ENCODE data around the gene ARHGAP35.
A peak's percentile ranks its signal among the peaks of the same experiment; 100 is the strongest.
"Not testable (repeated sequence)": the region's sequence is repeated elsewhere in the genome, so short reads cannot be mapped to it uniquely, and the experiment has no call there.

The ARHGAP35 gene

DNA sequence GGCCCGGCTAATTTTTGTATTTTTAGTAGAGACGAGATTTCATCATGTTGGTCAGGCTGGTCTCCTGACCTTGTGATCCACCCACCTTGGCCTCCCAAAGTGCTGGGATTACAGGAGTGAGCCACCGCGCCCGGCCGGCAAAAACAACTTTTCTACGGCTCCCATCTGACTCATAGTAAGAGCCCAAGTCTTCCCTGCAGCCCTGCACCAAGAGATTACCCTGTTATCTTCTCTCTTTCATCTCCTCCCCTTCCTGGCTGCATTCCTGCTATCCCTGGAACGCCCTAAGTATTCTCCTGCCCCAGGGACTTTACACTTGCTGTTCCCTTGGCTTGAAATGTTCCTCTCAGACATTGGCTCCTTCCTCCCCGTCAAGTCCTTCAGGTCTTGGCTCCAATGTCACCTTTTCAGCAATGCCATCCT is 16.7 kb upstream of the ARHGAP35 start:
- DNase-seq: no peak

DNA sequence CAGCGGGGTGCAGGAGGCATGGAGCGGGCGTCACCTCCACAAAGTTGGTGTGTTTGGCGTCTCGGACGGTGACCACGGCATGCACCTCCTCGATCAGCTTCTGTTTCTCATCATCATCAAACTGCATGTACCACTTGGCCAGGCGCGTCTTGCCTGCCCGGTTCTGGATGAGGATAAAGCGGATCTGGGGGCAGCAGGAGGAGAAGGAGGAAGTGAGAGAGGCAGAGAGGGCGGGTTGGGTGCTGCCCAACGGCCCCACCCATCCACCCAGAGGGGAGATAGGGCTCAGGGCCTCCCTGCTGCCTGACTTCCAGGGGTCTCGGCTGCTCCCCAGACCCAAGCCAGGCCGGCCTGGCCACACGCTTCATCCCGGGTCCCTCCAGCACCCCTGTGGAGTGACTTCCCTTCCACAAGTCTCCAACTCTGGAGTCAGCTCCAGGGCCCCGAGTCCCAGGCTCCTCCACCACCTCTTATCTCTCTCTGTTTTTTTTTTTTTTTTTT is 14.8 kb upstream of the ARHGAP35 start:
- no peak for DNase-seq

DNA sequence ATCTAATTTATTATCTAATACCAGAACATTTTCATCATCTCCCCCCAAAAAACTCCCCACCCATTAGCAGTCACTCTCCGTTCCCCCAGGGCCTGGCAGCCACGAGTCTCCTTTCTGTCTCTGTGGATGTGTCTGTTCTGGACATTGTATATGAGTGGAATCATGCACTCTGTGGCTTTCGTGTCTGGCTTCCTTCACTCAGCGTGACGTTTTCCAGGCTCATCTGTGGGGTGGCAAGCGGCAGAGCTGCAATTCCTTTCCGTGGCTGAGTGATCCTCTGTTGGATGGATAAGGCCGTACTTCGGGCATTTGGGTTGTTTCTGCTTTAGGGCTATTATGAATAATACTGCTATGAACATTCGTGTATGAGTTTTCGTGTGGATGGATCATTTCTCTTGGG is 13.3 kb upstream of the ARHGAP35 start:
- no peak for DNase-seq

DNA sequence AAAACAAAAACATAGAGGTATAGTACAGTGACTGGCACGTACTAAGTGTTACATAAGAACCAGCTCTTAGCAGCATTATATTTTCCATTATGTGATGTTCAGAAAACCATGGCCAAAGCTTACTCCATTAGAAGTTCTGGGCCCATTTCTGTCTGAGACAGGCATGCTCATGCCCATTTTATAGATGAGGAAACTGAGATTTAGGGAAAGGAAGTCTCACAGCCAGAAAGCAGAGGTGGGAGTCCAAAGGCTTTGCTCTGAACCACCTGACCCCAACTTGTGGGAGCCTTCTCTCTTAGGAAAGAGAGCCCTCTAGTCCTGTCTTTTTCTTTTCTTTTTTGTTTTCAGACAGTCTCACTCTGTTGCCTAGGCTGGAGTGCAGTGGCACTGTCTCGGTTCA is 12.4 kb upstream of the ARHGAP35 start:
- no peak for DNase-seq

DNA sequence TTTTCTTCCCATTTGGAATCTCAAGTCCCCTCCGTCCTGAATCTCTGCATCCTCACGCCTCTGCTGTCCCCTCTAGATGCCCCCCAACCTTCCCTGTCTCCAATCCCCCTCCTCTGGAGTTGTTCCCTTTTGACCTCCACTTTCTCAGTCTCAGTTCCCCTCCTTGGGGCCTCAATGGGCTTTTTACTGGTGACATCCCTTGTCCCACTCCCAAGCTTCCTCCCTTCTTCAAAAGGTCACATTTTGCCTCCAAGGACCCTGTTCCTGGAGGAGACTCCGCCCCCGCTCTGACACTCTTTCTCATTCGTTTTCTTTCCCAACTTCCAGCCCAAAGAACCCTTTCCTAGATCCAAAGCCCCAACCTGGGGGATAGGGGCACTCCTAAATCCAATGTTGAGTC is 11.2 kb upstream of the ARHGAP35 start:
- no peak for DNase-seq

DNA sequence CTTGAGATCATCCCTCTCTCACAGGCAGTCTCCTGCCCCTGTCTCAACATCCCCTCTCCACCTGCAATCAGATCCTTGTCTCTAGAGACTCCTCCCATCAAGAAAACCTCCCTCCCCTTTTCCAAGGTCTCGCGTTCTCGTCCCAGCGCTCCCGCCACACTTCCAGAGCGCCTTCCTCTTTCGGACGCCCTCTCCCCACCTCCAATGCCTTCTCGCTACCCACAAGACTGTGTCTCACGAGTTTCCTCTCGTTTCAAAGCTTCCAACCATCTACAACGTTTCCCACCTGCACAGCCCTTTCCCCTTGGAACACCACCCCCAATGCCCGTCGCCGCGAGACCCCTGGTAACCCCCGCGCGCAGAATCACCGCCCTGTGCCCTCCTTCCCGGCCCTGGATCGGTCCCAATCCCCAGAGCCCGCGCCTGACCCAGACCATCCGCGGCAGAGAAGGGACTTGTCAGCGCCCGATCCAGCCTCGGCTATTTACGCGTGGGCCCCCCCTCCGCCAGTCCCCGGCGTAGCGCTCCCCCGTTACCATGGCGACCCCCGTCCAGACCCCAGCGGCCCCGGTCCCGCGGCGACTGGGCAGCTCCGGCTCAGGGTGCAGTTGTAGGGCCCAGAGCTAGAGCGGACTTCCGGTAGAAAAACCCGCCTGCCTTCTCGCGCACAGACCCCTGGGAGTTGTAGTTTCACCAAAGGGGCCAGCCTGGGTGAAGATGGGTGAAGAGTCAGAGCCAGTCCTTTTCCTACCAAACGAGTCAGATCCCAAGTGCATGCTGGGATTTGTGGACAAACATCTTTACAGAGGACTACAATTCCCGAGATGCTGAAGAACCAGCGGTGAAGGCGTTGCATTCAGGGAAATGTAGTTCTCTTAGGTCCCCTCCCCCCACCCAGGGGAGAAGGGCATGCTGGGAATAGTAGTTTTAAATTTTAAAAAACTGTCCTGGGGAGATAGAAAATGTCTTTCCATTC is 10.3 kb upstream of the ARHGAP35 start, which contains the start of gene AP2S1:
TSS of gene AP2S1 (minus strand) at position 619 of the 976 bp plus-strand sequence. CDS start at position 539, 80 bp downstream.
- peak; percentile 99 for DNase-seq

DNA sequence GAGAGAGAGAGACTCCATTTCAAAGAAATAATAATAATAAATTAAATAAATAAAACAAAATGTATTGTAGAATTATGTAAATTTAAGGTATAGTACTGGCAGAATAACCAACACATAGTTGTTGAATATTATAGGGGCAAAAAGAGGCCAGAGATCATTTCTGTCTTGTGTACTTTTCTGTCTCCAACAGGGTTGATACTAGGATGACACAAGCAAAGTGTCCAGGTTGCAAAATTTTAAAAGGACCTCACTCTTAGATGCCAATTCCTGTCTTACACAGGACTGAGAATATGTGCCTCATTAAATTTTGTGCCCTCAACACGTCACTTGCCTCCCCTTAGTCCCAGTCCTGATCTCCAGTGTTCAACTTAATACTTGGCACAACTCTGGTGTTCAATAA is 8.0 kb upstream of the ARHGAP35 start:
- no peak for DNase-seq

DNA sequence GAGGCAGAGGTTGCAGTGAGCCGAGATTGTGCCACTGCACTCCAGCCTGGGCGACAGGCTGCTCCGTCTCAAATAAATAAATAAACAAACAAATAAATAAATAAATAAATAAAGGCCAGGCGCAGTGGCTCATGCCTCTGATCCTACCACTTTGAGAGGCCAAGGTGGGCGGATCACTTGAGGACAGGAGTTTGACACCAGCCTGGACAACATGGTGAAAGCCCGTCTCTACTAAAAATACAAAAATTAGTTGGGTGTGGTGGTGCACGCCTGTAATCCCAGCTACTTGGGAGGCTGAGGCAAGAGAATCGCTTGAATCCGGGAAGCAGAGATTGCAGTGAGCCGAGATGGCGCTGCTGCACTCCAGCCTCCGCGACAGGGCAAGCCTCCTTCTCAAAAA is 6.1 kb upstream of the ARHGAP35 start:
- DNase-seq: not testable (repeated sequence)

DNA sequence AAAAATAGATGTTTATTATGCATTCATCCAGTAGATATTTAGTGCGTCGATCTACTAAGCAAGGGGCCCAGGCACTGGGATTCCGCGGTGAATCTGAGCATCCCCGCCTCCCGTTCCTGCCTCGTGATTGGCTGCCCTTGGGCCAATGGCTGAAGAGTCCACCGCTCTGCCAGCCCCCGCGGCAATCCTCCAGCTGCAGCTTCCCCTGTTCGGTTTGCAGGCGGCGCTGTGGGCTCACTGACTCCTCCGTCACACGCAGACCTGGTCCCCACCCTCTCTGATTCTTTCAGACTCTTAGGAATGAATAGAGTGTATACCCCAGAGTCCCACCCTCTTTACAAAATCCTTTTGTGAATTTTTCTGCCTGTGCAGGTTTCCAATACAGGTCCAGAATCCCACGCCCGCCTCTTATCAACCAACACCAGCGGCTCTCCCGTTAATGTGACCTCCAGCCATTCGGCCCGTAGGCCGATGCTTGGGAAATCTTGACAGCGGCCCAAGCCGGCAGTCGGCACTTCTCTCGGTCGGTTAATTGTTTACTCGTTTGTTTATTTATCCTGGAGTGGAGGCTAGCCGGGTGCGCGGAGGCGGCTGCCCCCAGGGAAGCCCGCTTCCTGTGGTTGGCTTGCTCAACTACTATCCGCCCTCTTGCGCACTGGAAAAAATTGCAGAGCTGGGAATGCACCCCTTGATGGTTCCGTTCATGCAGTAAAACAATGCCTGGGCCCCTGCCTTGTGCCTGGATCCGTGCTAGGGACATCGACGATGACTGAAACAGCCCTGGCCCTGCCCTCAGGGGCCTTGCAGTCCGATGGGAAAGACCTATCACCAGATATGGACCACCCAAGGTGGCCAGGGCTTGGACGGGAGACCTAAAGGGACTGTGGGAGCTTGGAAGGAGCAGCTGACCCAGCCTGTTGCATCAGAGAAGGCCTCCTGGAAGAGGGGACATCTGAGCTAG is 4.5 kb upstream of the ARHGAP35 start:
- peak; percentile 98 for DNase-seq

DNA sequence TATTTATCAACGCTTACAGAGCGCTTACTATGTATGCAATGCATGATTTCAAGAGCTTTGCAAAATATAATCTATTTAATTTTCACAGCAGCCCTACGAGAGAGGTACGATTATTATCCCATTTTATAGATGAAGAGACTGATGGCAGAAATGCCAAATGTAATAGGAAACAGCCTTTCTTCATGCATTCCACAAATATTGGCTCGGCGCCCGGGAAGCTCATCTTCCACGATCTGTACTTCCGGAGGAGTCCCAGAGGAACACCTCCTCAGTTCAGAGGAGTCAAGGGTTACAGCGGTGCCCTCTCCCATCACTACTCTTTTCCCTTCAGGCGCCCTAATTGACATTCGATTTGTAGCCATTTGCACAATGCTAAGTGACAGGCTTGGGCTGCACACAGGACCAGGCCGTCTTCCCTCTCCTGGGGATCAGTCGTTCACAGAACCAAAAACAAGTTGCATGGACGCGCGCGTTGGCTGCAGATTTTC is 1.1 kb upstream of the ARHGAP35 start:
- no peak for DNase-seq

DNA sequence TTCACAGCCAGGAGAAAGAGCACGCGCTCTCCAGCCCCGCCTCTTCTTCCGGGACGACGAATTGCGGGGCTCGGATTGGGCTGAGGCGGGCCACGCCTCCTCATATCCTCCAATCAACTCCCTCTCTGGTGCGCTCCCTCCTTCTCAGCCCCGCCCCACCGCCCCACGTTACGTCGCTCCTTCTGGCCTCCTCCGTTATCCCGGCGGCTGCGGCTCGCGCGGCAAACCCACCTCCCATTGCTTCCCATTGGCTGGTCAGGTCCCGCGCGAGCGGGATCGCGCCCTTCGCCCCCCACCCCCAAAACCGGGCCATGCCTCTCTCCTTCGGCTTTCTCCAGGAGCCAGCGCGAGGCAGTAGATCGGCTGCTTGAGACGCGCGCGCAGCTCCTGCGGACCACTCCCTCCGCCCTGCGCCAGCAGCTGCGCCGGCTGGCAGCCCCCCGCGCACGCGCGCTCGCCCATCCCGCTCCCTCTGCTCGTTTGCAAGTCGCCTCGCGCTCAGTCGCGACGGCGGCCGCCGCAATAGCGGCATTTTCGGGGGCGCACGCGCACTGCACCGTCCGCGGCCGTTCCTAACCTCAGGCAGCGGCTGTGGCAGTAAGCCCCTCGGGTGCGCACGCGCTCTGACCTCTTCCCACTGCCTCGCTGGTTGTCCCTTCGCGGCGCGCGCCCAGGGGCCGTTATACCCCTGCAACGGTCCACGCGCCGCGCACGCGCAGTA is 512 bp upstream of the ARHGAP35 start:
- peak; percentile 99 for DNase-seq

DNA sequence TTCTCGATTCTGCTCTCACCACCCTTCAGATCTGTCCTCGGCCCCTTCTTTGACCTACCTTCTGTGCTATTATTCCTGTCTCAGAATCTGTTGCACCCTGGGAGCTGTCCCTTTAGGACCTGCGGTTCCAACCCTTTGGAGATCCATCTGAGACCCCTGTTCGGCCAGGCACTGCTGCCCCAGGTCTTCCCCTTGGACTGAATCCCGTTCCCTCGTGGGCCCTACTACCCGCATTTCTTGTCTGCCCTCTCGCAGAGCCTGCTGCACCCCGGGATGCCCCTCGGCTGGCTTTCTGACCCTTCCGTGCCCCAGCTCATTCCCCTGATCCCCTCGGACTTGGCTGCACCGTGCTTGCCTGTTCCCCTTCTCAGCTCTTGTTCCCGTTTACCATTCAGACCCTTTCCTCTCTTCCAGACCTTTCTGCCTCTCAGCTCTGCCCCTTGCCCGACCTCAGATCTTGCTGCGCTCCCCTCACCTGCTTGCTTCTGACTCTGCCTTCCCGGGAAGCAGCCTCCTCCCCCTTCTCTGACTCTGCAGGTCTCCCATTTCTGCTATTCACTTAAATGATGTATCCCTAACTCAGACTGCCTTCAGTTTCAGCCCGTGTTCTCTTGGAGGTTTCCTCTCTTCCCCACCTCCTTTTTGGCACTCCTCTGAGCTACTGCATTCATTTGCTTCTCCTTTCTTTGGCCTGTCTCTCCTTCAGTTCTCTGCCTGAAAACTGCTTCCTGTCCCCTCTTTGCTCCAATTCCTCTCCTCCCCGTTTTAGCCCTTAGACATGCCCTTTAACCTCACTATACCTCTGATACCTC is 1.1 kb downstream of the ARHGAP35 start:
- DNase-seq: no peak

DNA sequence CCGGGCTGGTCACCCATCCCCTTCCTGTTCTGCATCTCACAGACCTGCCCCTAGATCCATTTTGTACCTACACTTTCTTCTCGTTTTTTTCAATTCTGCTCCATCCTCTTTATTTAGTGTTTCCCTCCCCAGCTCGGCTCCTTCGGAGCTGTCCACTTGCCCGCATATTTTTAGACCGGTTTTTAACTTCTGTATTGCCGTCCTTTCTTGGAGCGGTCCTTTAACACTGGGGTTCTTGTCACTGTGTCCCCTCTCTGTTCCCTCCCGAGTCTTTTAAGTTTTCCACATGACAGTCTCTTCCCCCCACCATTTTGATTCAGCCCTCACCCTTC is 1.7 kb downstream of the ARHGAP35 start:
- DNase-seq: no peak

DNA sequence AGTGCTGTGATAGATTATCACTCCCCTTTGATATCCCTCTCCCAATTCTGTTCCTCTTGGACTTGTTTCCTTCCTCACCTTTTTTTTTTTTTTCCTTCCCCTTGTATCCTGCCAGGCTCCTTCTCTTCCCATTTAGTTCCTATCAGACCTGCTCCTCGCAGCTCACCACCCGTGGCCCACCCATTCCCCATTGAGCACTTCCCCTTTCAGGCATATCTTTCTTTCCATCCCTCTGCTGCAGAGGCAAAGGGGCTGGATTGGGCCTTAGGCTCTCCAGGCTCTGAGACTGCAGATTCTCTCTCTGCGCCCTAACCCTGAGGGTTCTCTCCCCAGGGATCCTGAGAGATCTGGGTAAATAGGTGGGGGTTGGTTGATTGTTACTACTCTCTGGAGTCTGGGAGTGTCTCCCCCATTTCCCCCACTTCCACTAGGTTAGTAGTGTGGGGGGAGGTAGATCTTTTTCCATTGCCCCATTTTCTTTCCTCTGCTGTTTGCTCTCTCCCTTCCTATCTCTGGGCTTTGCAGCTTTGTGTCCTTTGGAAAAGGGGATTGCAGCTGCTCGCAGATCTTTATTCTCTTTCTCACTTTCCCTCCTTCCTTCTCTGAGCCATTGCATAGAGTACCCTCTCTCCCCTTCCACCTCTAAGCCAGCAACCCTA is 2.3 kb downstream of the ARHGAP35 start:
- DNase-seq: no peak

DNA sequence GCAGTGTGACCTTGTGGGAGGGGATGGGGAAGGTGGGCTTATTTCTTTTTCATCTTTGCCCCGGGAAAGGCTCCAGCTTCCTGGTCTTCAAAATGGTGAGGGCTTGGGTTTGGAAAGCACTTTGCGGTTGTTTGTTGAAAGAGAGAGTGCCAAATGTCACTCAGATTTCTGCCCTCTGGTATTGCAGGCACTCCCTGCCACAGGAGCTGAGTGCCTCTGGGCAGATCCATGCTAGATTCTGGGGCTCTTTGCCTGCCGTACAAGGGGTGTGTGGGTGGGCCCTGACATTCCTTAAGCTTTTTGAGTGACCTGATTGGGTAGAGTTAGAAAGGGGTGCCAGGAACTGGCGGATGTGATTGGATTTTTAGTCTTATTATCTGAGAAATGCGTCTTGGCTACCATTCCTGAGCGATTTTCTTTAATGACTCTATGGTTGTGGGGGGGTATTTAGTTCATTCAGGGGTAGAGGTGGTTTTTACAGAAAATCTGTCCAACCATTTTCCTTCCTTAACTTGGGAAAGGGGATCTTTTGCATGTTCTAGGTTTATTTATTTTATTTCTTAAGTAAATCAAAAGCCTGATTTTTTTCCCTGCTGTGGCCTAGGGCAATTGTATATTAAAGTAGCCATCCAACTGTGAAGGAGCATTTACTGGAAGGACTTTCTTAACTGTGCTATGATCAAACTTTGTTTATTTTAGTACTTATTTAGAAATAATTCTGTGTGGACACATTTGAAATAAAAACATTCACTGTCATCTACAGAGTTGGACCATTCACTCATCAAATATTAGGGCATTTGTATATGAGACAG is 3.2 kb downstream of the ARHGAP35 start:
- DNase-seq: peak; percentile 41

DNA sequence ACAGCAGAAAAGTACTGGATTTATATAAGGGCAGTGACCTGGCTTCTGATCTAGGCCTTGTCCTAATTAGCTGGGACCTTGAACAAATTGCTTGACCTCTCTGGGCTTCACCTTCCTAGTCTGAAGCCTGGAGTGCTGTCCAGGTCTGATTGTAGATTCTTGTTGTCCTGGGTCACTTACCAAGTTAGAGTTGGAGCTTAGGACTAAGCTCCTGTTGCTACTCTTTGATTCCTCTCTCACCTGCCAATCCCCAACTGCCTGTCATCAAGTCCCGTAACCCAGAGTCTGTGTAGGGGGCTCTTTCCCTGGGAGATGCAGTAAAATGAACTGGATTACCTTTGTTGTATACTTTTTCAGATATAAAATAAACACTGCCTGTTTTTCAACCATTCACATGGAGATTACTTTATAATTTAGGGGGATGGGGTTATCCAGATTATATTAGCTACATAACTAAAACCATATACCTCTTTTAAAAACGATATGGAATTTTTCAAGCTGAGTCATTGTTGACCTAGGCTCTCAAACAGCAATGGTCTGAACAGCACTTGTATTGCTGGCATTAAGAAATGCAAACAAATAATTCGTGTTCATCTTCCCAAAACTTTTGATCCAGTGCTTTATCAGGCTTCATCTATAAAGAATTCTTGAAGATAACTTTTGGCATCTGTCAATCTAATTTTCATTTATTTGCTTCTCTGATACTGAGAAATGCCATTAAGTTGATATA is 5.8 kb downstream of the ARHGAP35 start:
- no peak for DNase-seq

DNA sequence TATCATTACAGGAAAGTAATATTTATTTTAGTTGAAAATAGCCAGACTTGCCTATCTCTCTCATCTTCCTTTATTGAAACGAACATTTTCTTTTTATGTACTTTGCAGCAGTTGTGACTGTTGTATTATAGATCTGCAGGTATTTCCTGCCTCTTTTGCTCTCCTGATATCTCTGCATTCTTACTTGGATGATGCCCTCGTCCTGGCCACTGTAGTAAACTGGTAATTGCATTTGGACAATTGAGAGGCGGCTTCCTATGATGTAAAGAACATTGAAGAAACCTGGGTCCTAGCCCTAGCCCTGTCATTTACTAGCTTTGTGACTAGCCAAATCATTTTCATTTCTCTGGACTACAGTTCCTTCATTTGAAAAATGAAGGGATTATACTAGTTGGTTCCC is 6.4 kb downstream of the ARHGAP35 start:
- no peak for DNase-seq

DNA sequence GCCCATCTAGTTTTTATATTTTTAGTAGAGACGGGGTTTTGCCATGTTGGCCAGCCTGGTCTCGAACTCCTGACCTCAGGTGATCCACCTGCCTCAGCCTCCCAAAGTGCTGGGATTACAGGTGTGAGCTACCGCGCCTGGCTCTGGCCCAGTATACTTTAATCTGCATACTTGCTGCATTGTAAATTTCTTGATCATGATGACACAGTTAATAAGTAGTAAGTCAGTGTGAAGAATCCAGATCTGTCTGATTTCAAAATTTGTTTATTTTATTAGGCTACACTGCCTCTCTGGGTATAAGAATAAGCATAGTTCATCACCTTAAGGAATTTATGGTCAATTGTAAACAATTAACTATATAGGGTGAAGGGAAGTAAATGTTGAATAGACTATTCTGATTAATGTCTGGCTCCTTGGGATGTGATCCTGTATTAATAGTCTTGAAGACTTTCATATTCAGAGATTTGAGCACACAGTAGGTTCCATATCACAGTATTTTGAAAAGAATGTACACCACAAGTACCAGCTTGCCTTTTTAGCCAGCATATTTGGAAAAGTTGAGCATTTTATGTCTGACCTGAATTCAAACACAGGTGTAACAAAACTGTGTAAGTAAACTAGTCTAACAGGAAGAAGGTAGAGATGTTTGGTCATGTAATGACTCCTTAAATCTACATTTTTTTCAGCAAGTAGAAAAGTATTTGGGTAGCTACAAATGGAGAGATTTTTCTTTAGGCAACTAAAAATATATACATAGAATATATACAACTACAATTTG is 7.4 kb downstream of the ARHGAP35 start:
- no peak for DNase-seq

DNA sequence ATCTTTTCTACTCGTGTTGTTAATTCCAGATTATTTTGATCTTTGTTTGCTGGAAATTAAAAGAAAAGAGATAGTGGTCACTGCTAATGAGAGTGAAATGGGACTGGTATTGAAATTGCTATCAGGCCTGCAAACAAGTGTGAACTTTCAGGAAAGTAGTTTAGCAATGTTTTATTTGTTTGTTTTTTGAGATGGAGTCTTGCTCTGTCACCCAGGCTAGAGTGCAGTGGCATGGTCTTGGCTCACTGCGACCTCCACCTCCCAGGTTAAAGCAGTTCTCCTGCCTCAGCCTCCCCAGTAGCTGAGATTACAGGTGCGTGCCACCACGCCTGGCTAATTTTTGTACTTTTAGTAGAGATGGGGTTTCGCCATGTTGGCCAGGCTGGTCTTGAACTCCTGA is 10.4 kb downstream of the ARHGAP35 start:
- not testable (repeated sequence) for DNase-seq
